Sigmoid colon (tissue), 7 donors: ENCODE measurements around the gene AFF4. TPM values are rescaled to one million over a fixed set of nuclear protein-coding genes. Genes with fewer than 3 reads are reported as not detected.
"Not testable (repeated sequence)": the region's sequence is repeated elsewhere in the genome, so short reads cannot be mapped to it uniquely, and the experiment has no call there.

Source experiments
- DNase-seq: peaks from one replicate; pipeline ENCODE4 v3.0.0-alpha.2; 2019
- H3K27ac ChIP-seq, 4 donors: fragments of 200-600 bp; sonication (generic); one replicate each; pipeline ENCODE4 v1.5.1; 2016 to 2019; ENCODE audit warnings: mild to moderate bottlenecking in 1 of 4
- H3K27me3 ChIP-seq, 3 donors: fragments of 200-600 bp; sonication (generic); one replicate each; pipeline ENCODE4 v1.5.1; 2019; ENCODE audit warnings: mild to moderate bottlenecking in 1 of 3
- H3K36me3 ChIP-seq, 4 donors: fragments of 200-600 bp; sonication (generic); one replicate each; pipeline ENCODE4 v1.5.1; 2016 to 2019
- H3K4me1 ChIP-seq, 4 donors: fragments of 200-600 bp; sonication (generic); one replicate each; pipeline ENCODE4 v1.5.1; 2017 to 2019
- H3K4me3 ChIP-seq, 4 donors: fragments of 200-600 bp; sonication (generic); one replicate each; pipeline ENCODE4 v1.5.1; 2017 to 2019; ENCODE audit warnings: mild to moderate bottlenecking in 2 of 4, moderate library complexity in 1 of 4
- H3K9me3 ChIP-seq, 4 donors: fragments of 200-600 bp in 3 of 4; sonication (generic) in 3 of 4; one replicate each; pipeline versions ENCODE4 v1.5.1 to v1.6.1; 2013 to 2019
- CTCF ChIP-seq, 4 experiments: fragments of 450-650 bp in 3 of 4; fragments of 200-600 bp in 1 of 4; IDR thresholded peaks; one replicate each; pipeline ENCODE4 v1.5.1; 2016 to 2019; ENCODE audit warnings: antibody characterized with exemption in 4 of 4, mild to moderate bottlenecking in 3 of 4, moderate library complexity in 2 of 4
- EP300 ChIP-seq, 4 donors: sonication (generic); formaldehyde crosslinking; IDR thresholded peaks; one replicate each; pipeline ENCODE4 v1.6.1; 2017; ENCODE audit warnings: antibody characterized with exemption in 4 of 4
- POLR2A ChIP-seq, 2 donors: fragments of 450-650 bp; IDR thresholded peaks; one replicate each; pipeline ENCODE4 v1.6.1; 2016; ENCODE audit warnings: antibody characterized with exemption in 2 of 2, mild to moderate bottlenecking in 2 of 2, moderate library complexity in 2 of 2
- POLR2AphosphoS5 ChIP-seq, 4 donors: sonication (generic); formaldehyde crosslinking; IDR thresholded peaks; one replicate each; pipeline ENCODE4 v1.6.1; 2017; ENCODE audit warnings: antibody characterized with exemption in 4 of 4
- WGBS, 2 donors: extraction: QIAGEN DNeasy Blood & Tissue Kit; methylation state at CpG; one replicate each; pipeline ENCODE4 v1.1.7; 2013; 5-methylcytosine and 5-hydroxymethylcytosine counted together
- intact Hi-C: fragments of 100-400 bp; cut with DNase I; formaldehyde crosslinking; loops from one replicate; pipeline ENCODE4 v1.15.1; 2023
- polyA plus RNA-seq, 3 donors: library from polyadenylated mRNA; stranded (reverse); fragments of 200-250 nt; gene quantifications; one replicate each; pipeline ENCODE4 v1.2.3, GENCODE V29; 2013
- total RNA-seq, 4 donors: library from RNA; depleted of rRNA; stranded (reverse); fragments of >200 nt; gene quantifications; one replicate each; pipeline ENCODE4 v1.1.0, GENCODE V29; 2016
- donor health status: healthy with polysubstance abuse.
- donor health status: Bipolar disorder and iron deficiency.
- donor health status: healthy.

The AFF4 gene
- total and polyA plus RNA-seq, 7 donors: 9.0 to 74.0 (median 52.4) TPM

- TF ChIP-seq EP300 (IDR thresholded peaks at IDR 0.05) (no peak), CTCF (IDR thresholded peaks at IDR 0.05) (no peak), POLR2AphosphoS5 (IDR thresholded peaks at IDR 0.05) (no peak)
- no peak overlapping the region for H3K4me3 ChIP-seq
- intact Hi-C loops: no loop called here
- WGBS, 2 donors: 84 to 85% methylated on average over 3 of the region's 3 CpGs
- no peaks in the 10 kb centered on the region for H3K36me3 ChIP-seq
- no peaks in the 10 kb centered on the region for H3K27me3 ChIP-seq
- no peak overlapping the region for H3K27ac ChIP-seq
- DNase-seq: no peak
- peaks cover 0 to 3% (median 0%) of the 10 kb centered on the region in 4 donors for H3K9me3 ChIP-seq
- no peaks in the 10 kb centered on the region for H3K4me1 ChIP-seq
These were observed 16.0 kb upstream of the AFF4 start for GRCh38 chr5:132979367-132979940.

GRCh38 chr5:132976852-132977251 is 13.4 kb upstream of the AFF4 start:
- intact Hi-C loops: no loop called here
- no peak overlapping the region for H3K4me3 ChIP-seq
- TF ChIP-seq CTCF (IDR thresholded peaks at IDR 0.05) (no peak), EP300 (IDR thresholded peaks at IDR 0.05) (no peak), POLR2A (IDR thresholded peaks at IDR 0.05) (no peak), POLR2AphosphoS5 (IDR thresholded peaks at IDR 0.05) (no peak)
- no peak overlapping the region for H3K27ac ChIP-seq
- no peaks in the 10 kb centered on the region for H3K36me3 ChIP-seq
- WGBS, 2 donors: 92 to 97% methylated on average over 3 of the region's 3 CpGs
- no peak for DNase-seq
- no peaks in the 10 kb centered on the region for H3K4me1 ChIP-seq
- H3K9me3 ChIP-seq: peaks cover 0 to 3% (median 0%) of the 10 kb centered on the region in 4 donors
- H3K27me3 ChIP-seq: no peaks in the 10 kb centered on the region

GRCh38 chr5:132972436-132972828 is 9.0 kb upstream of the AFF4 start:
- DNase-seq, H3K4me1 ChIP-seq, H3K27me3 ChIP-seq, H3K27ac ChIP-seq, H3K36me3 ChIP-seq, H3K4me3 ChIP-seq, H3K9me3 ChIP-seq, intact Hi-C loops: not testable (repeated sequence)
- WGBS, 2 donors: 94 to 95% methylated on average over 7 of the region's 7 CpGs

GRCh38 chr5:132971483-132972435 is 8.3 kb upstream of the AFF4 start:
- H3K9me3 ChIP-seq: no peaks in the 10 kb centered on the region
- no peak for DNase-seq
- no peaks in the 10 kb centered on the region for H3K4me1 ChIP-seq
- H3K4me3 ChIP-seq: no peak overlapping the region
- TF ChIP-seq POLR2A (IDR thresholded peaks at IDR 0.05) (no peak), CTCF (IDR thresholded peaks at IDR 0.05) (no peak), EP300 (IDR thresholded peaks at IDR 0.05) (no peak), POLR2AphosphoS5 (IDR thresholded peaks at IDR 0.05) (no peak)
- WGBS, 2 donors: 76 to 88% methylated on average over 16 of the region's 16 CpGs
- H3K36me3 ChIP-seq: no peaks in the 10 kb centered on the region
- intact Hi-C loops: no loop called here
- no peak overlapping the region for H3K27ac ChIP-seq
- no peaks in the 10 kb centered on the region for H3K27me3 ChIP-seq

GRCh38 chr5:132965120-132965519 is 1.7 kb upstream of the AFF4 start:
- 94 to 96% methylated on average over 4 of the region's 4 CpGs for WGBS, 2 donors

More at GRCh38 chr5:132965120-132965519, 1.7 kb upstream of the AFF4 start:
- Histone ChIP-seq H3K27me3 (no peaks in the 10 kb centered on the region), H3K4me1 (peaks cover 0 to 27% (median 21%) of the 10 kb centered on the region in 4 donors), H3K27ac (no peak overlapping the region), H3K4me3 (no peak overlapping the region), H3K9me3 (no peaks in the 10 kb centered on the region), H3K36me3 (no peaks in the 10 kb centered on the region)
- no peak for TF ChIP-seq EP300 (IDR thresholded peaks at IDR 0.05)
- TF ChIP-seq POLR2A (IDR thresholded peaks at IDR 0.05): no peak
- TF ChIP-seq POLR2AphosphoS5 (IDR thresholded peaks at IDR 0.05): no peak
- TF ChIP-seq CTCF (IDR thresholded peaks at IDR 0.05): no peak
- no peak for DNase-seq
- intact Hi-C loops: no loop called here
